DMS53 treated with DMSO at 0.1 percent for 48 hours (cell line): ENCODE results near the gene RGS10.
"Not testable (repeated sequence)": the region's sequence is repeated elsewhere in the genome, so short reads cannot be mapped to it uniquely, and the experiment has no call there.

ENCODE experiments used
- DNase-seq: peaks from one replicate; lab custom pipeline; 2025; ENCODE audit not compliant: unreplicated experiment; lab: John Stamatoyannopoulos, UW

The RGS10 gene

GRCh38 chr10:119539359-119539825 lies 3.1 kb downstream of the RGS10 start:
- no peak for DNase-seq

GRCh38 chr10:119538632-119539358 lies 3.7 kb downstream of the RGS10 start:
- no peak for DNase-seq

GRCh38 chr10:119537953-119538630 lies 4.4 kb downstream of the RGS10 start:
- DNase-seq, result no peak

- no peak for DNase-seq
Observed at GRCh38 chr10:119536508-119537025, 6.0 kb downstream of the RGS10 start.

GRCh38 chr10:119535837-119536507 lies 6.5 kb downstream of the RGS10 start:
- DNase-seq, result no peak

GRCh38 chr10:119535305-119535704 lies 7.2 kb downstream of the RGS10 start:
- DNase-seq, result no peak

GRCh38 chr10:119533473-119533872 lies 9.0 kb downstream of the RGS10 start:
- no peak for DNase-seq

GRCh38 chr10:119532791-119533190 lies 9.7 kb downstream of the RGS10 start:
- not testable (repeated sequence) for DNase-seq

GRCh38 chr10:119532251-119532650 lies 10.3 kb downstream of the RGS10 start:
- DNase-seq, result not testable (repeated sequence)

GRCh38 chr10:119531067-119531466 lies 11.5 kb downstream of the RGS10 start:
- DNase-seq, result no peak

- DNase-seq, result not testable (repeated sequence)
Observed at GRCh38 chr10:119528663-119529237, 13.8 kb downstream of the RGS10 start.

- no peak for DNase-seq
Observed at GRCh38 chr10:119526621-119527592, 15.6 kb downstream of the RGS10 start.

- DNase-seq, result no peak
Observed at GRCh38 chr10:119526149-119526548, 16.4 kb downstream of the RGS10 start.

- no peak for DNase-seq
Observed at GRCh38 chr10:119525116-119525515, 17.4 kb downstream of the RGS10 start.

GRCh38 chr10:119524720-119525070 lies 17.8 kb downstream of the RGS10 start:
- DNase-seq, result no peak

- DNase-seq, result no peak
Observed at GRCh38 chr10:119523895-119524719, 18.4 kb downstream of the RGS10 start.

GRCh38 chr10:119522747-119523426 lies 19.6 kb downstream of the RGS10 start:
- no peak for DNase-seq

- peak; percentile 41 for DNase-seq
Observed at GRCh38 chr10:119521443-119522204, 20.9 kb downstream of the RGS10 start.
